DND-41 (cell line): ENCODE measurements around the gene PDZRN3.

Experiments used
- EZH2 ChIP-seq: IDR thresholded peaks from 3 replicates; pipeline ENCODE4 v1.6.1; 2012; ENCODE audit warnings: borderline replicate concordance, low read depth, mild to moderate bottlenecking, moderate library complexity, low read length, inconsistent platforms; ENCODE audit not compliant: severe bottlenecking
- TF ChIP-seq, protein P1 (sequence below): IDR thresholded peaks from 2 replicates; pipeline ENCODE4 v1.5.1; 2012; ENCODE audit warnings: borderline replicate concordance, low read length, moderate library complexity, mild to moderate bottlenecking; ENCODE audit not compliant: poor library complexity, severe bottlenecking; ENCODE audit errors: extremely low read depth

DNA sequence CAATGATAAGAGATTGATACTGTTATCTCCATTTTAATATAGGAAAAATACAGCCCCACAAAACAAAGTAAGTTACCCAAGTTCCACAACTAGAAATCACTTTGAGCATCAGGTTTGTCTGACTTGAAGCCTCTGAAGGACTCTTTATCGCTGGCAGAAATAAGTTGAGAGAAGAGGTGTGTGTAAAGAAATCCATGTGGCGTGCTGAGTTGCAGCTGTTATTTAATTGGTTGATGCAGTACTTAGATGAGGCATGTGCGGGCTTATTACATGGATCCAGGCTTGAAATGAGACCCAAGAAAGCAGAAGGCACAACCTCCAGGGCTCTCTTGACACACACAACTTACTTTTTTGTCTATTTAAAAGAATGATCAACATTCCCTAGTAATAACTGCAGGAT is 221.3 kb downstream of the PDZRN3 start:
- TF ChIP-seq, protein P1, sequence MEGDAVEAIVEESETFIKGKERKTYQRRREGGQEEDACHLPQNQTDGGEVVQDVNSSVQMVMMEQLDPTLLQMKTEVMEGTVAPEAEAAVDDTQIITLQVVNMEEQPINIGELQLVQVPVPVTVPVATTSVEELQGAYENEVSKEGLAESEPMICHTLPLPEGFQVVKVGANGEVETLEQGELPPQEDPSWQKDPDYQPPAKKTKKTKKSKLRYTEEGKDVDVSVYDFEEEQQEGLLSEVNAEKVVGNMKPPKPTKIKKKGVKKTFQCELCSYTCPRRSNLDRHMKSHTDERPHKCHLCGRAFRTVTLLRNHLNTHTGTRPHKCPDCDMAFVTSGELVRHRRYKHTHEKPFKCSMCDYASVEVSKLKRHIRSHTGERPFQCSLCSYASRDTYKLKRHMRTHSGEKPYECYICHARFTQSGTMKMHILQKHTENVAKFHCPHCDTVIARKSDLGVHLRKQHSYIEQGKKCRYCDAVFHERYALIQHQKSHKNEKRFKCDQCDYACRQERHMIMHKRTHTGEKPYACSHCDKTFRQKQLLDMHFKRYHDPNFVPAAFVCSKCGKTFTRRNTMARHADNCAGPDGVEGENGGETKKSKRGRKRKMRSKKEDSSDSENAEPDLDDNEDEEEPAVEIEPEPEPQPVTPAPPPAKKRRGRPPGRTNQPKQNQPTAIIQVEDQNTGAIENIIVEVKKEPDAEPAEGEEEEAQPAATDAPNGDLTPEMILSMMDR = no peak
- TF ChIP-seq EZH2 = no peak
